ENCODE results near the gene HSD3B1. TPM values are rescaled to one million over a fixed set of nuclear protein-coding genes. Genes with fewer than 3 reads are reported as not detected.

Gene HSD3B1
- not detected in 2 replicates for total RNA-seq

GRCh38 chr1:119506941-119507340 lies at the start of gene HSD3B1:
Gene HSD3B1, plus strand, starts transcription at chr1:119507210. Its CDS starts 267 bp downstream, at chr1:119507477.

Other genes starting within 250 kb of the HSD3B1 start
- not detected in 2 replicates for gene HAO2, start 138.4 kb upstream of the HSD3B1 start, total RNA-seq
- gene HSD3B2, start 92.1 kb upstream of the HSD3B1 start, total RNA-seq, result not detected in 2 replicates
- 7.2 and 8.9 TPM in 2 replicates for gene ZNF697, start 141.1 kb downstream of the HSD3B1 start, total RNA-seq
- gene PHGDH, start 204.7 kb downstream of the HSD3B1 start, total RNA-seq, result 184 and 311 TPM in 2 replicates